Activated CD4-positive, alpha-beta T cell treated with anti-CD3 and anti-CD28 coated beads, Interleukin-2, amount 50 U/mL, for 4 hours (primary cell): ENCODE results near the gene SLC7A7.
A peak's percentile ranks its signal among the peaks of the same experiment; 100 is the strongest.
"Not testable (repeated sequence)": the region's sequence is repeated elsewhere in the genome, so short reads cannot be mapped to it uniquely, and the experiment has no call there.

Experiments
- DNase-seq, 2 experiments: peaks; one replicate each; pipeline ENCODE4 v3.0.0-alpha.2; 2020

SLC7A7 gene

DNA sequence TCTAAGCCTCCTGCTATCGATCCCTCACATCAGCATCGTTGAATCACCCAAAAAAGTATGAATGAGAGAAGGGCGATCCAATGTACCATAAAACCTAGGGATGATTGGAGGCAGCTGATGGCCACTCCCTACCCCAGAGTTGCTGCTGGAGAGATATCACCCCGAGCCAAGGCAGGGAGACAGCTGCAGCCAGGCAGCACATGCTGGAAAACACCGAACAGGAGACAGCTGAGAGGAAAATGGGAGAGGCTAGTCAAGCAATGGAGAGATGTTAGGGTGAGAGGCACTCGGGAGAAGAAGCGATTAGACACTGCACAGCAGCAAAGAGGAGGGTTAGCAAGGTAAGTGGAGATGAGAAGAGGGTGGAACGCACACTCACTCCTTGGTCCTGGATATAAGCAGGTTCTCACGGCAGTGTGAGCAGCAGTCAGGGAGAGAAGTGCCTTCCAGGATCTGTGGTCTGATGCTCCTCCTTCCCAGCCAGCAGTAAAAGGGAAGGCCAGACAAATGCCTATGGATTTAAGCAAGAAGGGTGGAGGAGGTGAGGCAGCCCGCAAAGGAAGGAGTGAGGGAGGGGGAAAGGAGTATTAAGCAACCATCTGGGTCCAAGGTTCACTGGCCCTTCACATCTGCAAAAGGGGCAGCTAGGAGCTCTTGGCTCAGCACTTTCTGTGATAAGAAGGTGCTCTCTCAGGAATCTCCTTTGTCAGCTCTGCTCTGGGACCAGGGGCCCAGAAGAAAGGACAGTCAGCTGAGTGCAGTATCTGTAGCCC, at the start of gene SLC7A7:
SLC7A7 (minus strand) TSS at position 495 of the 773 bp plus-strand sequence. CDS start 2,037 bp downstream, outside the sequence.
- DNase-seq, result no peak

DNA sequence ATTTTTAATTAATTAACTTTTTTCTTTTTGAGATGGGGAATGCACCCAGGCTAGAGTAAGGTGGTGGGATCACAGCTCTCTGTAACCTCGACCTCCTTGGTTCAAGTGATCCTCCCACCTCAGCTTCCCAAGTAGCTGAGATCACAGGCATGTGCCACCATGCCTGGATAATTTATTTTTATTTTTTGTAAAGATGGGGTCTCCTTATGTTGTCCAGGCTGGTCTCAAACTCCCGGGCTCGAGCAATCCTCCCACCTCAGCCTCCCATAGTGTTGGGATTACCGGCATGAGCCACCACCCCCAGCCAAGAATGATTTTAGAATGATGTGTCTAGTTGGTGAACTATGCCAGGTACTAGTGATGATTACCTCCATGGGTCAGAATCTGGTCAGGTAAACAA, 49.7 kb upstream of the SLC7A7 start:
- DNase-seq, result no peak

DNA sequence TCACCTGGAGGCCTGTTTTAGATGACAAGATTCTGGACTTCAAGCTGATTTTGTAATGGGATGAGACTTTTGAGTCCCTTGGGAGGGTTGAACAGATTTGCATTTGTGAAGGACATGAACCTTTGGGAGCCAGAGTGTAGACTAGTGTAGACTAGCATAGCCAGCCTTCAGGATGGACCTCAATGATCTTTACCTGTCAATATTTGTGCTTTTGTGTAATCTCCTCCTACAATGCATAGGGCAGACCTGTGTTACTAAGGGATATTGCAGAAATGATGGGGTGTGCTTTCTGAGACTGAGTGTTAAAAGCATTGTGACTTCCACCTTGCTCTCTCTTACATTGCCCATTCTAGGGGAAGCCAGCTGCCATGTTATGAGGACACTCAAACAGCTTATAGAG, 46.4 kb upstream of the SLC7A7 start:
- no peak for DNase-seq

DNA sequence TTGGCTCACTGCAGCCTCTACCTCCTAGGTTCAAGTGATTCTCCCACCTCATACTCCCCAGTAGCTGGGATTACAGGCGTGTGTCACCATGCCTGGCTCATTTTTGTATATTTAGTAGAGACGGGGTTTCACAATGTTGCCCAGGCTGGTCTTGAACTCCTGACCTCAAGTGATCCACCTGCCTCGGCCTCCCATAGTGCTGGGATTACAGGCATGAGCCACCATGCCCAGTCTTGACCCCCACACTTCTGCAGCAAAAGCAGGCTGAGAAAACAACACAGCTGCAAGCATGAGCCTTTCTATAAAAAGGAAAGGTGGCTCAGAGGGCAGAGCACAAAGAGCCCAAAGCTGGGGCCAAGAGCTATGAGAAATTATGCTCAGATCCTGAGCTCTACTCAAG, 45.1 kb upstream of the SLC7A7 start:
- not testable (repeated sequence) for DNase-seq

DNA sequence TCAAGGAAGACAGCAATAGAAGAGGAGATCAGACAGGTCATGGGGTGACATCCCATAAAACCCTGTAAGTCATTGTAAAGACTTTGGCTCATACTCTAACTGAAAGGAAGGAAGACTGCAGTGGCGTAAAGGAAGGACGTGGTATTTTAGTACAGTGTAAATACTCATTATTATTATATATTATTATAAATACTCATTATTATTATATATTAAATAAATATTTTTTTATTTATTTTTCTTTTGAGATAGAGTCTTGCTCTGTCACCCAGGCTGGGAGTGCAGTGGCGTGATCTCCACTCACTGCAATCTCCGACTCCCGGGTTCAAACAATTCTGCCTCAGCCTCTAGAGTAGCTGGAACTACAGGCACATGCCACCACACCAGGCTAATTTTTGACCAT, 41.2 kb upstream of the SLC7A7 start:
- DNase-seq, result no peak

DNA sequence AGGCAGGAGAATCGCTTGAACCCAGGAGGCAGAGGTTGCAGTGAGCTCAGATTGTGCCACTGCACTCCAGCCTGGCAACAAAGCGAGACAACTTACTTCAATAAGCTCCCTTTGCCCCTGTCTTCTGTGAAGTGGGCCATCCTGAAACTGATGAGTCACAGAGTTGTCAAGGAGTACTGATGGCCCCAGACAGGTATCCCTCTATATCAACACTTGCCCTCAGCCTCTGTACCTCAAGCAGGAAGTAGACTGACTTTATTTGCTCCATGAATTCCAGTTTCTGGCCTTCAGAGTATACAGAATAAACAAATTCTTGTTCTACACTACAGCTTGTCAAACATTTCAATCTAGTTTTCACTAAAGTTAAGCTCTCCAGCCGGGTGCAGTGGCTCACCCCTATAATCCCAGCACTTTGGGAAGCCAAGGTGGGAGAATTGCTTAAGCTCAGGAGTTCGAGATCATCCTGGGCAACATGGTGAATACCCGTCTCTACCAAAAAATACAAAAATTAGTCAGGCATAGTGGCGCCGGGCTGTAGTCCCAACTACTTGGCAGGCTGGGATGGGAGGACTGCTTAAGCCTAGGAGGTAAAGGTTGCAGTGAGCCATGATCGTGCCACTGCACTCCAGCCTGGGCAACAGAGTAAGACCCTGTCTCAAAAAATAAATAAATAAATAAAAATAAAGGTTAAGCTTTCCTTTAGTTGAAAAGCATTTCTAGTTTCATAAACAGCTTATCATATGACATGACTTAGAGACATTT, 39.9 kb upstream of the SLC7A7 start:
- no peak for DNase-seq

DNA sequence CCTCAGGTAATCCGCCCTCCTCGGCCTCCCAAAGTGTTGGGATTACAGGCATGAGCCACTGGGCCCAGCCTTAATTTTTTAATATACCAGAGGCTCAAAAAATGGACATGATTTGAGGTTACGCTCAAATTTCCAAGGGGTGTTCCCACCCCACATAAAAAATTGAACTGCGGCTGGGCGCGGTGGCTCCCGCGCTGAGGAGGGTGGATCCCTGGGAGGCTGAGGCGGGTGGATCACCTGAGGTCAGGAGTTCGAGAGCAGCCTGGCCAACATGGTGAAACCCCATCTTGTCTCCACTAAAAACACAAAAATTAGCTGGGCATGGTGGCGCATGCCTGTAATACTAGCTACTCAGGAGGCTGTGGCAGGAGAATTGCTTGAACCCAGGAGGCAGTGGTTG, 39.1 kb upstream of the SLC7A7 start:
- DNase-seq, result not testable (repeated sequence)

DNA sequence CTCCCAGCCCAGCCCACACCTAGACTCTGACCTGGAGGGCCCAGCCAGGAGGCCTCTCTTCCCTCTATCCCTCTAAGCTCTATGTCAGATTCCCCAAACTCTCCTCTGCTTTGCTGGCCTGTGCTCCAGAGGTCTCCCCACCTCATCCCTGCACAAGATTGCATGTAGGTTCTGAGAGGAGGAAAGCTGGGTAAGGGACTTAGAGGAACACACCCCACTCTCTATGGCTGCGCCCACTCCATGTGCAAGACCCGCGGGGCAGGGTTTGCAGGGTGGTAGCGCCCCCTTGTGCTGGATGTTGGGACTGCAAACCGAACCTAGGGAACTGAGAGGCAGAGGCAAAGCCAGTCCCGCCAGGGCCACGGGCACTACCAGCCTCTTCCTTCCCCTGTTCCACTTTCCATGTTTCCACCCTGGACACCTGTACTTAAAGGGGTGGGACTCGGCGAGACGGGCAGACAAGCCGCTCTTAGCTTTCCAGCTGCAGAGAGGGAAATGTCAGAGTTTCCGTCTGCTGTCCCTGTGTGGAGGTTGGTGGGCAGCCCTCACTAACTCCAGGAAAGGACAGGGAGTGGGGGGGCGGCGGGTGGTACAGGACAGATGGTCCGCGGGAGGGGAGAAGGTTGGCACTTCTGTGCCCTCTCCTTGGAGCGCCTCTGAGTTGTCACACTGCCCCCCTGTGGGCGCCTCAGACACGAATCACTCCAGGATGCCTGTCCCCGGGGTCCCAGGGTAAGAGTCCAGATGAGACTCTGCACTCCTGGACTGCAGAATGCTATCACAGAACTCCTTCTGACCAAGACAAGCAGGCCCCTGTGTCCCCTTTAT, 37.9 kb upstream of the SLC7A7 start:
- peak; percentile 90 to 94 for DNase-seq

DNA sequence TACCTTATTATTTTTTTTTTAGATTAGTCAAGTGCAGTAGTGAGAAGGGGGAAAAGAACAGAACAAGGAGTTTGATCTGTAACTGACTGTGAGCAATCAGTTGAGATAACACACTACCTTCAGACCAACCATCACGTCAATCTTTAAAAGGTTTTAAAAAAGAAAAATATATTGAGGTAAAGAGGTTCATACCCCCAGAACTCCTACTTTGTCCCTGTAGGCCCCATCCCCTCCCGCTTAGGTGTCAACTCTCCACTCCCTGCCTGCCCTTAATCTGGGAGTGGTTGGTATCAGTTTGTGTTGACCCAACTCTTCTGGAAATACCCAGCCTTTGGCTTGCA, 37.3 kb upstream of the SLC7A7 start:
- no peak for DNase-seq

DNA sequence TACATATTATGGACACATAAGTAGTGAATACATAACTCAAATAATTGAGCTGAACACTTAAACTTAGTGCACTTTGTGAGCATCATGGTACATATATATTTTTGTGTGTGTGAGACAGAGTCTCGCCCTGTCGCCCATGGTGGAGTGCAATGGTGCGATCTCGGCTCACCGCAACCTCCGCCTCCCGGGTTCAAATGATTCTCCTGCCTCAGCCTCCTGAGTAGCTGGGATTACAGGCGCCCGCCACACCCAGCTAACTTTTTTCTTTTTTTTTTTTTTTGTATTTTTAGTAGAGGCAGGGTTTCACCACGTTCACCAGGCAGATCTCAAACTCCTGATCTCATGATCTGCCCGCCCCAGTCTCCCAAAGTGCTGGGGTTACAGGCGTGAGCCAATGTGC, 36.9 kb upstream of the SLC7A7 start:
- DNase-seq, result not testable (repeated sequence)

DNA sequence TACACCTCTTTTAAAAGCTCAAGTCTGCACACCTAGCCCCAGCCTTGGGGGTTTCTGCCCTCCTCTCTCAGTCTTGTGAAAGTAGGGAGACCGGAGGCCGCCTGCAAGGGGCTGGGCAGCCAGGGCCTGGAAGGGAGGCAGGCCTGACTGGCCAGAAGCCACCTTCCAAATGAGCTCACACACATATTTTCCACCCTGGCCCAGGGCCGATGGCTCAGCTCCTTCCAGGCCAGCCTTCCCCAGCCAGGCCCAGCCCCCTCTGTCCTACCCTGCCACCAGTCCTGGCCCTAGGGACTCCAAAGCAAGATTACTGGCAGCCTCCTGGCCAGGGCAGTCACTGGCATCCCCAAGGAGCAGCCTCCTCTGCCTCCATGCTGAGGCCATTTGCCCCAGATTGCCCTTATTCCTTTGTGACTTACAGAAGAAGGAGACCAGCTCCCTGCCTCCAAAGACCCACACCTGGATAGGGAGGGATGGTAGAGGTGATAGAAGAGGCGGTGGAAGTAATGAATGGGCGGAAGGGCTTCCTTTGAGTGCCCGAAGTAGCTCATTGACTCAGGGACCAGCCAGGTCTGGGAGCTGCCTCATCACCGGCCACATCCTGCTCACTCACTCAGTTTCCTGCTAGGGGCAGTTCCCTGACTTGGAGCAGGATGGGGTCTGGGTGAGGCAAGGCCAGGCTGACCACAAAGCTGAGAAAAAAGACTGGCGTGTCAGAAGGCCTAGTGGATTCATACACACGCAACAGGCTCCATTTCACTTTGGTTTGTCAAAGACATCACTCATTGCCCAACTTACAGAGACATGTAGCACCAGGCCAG, 35.9 kb upstream of the SLC7A7 start:
- no peak for DNase-seq

DNA sequence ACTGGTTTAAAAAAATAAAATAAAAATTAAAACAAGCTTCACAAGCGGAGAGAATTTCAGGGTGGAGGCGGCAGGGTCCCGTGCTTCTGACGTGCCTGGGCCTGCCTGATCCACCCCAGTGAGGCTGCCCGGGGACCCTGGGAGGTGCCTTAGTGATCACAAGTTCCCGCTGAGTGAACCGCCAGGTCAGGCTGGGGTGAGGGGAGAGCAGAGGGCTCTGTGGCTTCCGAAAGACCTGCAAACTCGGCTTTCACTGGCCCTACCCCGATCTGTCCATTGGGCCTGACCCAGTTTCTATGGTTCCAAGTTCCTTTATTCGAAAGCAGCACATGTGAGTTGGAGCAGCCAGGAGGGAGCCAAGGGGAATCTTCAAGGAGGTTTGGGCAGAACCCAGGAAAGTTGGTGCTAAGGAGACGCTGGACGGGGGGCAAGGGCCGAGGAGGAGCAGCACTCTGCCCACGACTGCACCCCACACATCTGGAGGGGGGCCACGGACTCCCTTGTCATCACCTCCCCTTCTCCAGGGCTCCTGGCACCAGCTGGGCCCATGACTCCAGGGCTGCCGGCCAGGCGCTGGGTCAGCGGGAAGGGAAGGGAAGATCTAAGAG, 34.1 kb upstream of the SLC7A7 start:
- DNase-seq, result no peak

DNA sequence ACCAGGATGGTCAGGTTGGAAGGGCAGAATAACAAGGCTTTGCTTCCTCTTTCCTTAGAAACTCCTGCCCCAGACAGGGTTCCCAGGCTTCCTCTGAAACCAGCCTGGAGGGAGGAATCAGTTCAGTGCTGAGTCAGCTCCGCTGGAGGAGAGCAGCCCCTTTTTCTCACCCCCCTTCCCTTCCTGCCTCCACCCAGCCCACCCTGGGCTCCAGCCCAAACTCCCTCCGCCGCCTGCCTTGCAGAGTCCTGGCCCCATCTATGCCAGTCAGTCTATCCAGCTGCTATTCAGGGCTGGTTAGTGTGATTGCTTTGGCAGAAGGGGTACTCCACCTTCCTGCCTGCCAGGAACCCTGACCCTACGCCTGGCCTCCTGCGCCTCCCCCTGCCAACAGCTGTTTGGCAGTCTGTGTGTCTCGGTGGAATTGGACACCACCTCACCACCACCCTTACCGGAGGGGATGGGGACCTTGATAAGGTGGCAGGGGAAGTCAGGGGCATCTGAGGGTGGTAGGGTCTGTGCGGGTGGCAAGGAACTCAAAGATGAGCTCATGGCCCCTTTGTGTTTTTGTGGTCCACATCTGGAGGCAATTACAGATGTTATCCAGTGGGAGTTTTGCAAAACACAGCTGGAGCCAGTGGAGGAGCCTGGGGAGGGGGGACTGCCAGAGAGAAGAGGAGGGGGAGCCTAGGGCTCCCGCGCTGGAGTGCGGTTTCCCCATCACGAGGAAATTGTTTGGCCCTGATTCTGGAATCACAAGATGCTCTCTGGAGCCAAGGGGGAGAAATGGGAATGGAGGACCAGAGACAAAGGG, 33.3 kb upstream of the SLC7A7 start:
- no peak for DNase-seq

DNA sequence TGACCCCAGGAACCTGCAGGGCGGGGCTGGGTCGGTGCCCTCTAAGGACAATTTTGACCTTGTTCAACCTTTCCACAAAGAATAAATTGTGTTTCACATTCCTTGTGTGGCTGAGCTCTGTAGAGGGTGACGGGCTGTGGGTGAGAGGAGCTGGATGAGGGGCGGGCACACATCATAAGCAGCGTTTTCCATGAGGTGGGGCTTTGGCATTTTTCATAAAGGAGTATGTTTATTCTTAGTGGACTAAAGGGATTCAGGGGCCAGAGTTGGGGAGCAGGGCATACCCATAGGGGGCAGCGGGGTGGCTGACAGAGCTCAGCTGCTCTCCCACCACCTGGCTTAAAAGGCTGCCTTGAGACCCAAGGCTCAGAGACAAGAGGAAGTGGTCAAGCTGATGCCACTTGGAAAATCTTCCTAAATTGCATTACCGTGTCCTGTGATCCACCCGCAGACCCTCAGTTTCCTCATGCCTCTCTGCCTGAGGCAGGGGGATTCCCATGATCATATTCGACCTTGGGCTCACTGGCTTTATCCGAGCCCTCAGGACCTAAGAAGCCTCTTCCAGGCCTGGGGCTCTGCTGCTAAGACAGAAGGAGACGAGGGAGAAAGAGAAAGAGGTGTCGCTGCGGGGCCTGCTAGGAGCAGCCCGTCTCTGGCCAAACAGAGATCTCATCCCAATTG, 32.6 kb upstream of the SLC7A7 start:
- no peak for DNase-seq

DNA sequence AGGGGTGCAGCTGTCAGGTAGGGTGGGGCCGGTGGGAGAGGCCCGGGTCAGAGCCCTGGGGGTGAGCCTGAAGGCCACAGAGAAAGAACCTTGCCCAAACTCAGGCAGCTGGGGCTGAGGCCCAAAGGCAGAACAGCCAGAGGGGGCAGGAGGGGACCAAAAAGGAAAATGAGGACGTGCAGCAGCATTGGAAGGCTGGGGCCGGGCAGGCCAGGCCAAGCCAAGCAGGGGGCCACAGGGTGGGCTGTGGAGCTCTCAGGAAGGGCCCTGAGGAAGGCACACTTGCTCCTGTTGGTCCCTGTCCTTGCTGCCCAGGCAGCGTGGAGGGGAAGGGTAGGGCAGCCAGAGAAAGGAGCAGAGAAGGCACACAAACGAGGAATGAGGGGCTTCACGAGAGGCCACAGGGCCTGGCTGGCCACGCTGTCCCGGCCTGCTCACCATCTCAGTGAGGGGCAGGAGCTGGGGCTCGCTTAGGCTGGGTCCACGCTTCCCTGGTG, 31.6 kb upstream of the SLC7A7 start:
- DNase-seq, result no peak

DNA sequence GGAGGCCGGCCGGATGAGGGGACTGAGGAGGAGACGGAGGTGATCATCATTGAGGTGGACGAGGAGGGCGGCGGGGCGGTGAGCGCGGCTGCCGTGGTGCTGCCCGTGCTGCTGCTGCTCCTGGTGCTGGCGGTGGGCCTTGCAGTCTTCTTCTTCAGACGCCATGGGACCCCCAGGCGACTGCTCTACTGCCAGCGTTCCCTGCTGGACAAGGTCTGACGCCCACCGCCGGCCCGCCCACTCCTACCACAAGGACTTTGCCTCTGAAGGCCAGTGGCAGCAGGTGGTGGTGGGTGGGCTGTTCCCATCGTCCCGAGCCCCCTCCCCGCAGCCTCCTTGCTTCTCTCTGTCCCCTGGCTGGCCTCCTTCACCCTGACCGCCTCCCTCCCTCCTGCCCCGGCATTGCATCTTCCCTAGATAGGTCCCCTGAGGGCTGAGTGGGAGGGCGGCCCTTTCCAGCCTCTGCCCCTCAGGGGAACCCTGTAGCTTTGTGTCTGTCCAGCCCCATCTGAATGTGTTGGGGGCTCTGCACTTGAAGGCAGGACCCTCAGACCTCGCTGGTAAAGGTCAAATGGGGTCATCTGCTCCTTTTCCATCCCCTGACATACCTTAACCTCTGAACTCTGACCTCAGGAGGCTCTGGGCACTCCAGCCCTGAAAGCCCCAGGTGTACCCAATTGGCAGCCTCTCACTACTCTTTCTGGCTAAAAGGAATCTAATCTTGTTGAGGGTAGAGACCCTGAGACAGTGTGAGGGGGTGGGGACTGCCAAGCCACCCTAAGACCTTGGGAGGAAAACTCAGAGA, 30.8 kb upstream of the SLC7A7 start:
- DNase-seq, result no peak

DNA sequence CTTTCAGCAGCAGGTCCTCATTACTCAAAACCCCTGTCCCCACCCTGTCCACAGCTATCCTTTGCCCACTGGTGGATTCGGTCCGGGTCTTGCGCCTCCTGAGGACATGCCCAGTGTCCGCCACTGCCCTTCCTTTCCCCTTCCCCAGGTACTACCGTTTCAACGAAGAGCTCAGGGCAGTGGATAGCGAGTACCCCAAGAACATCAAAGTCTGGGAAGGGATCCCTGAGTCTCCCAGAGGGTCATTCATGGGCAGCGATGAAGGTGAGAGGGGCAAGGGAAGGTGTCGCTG, 29.8 kb upstream of the SLC7A7 start:
- no peak for DNase-seq

DNA sequence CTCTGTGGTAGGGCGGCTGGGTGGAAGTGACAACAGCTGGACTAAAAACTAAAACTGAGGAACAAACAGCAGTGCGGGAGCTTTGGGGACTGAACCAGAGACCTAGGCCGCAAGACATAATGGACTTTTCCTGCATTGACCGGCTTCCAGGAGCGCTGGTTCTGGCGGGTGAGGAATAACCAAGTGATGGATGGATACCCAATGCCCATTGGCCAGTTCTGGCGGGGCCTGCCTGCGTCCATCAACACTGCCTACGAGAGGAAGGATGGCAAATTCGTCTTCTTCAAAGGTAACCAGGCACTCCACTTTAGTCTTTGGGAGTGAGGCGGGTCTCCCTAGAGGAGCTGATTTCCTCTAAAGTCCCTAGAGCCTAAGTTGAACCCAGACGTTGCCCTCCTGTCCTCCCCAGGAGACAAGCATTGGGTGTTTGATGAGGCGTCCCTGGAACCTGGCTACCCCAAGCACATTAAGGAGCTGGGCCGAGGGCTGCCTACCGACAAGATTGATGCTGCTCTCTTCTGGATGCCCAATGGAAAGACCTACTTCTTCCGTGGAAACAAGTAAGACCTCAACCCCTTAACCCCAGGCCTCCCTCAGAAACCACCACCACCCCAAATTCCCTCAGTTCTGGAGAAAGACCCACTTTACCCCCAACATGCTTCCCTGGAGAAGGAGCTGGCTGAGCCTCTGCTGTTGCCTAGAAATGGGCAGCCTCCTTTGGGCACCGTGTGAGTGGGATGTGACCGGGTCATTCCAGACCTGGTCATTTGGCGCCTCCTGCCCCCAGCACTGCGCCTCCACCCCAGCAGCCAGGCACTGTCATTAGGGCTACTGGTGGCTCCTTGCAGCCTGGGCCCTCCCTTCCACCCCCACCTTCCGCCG, 29.2 kb upstream of the SLC7A7 start:
- DNase-seq, result no peak
